GM20431 (cell line): ENCODE data around the gene TREX2.

Experiments
- in situ Hi-C: fragments of 300-500 bp; cut with MseI, MboI; formaldehyde crosslinking; loops from one replicate; pipeline ENCODE4 v1.15.0; 2020; ENCODE audit warnings: low sequenced_read_pairs; ENCODE audit not compliant: unreplicated experiment

The TREX2 gene

DNA sequence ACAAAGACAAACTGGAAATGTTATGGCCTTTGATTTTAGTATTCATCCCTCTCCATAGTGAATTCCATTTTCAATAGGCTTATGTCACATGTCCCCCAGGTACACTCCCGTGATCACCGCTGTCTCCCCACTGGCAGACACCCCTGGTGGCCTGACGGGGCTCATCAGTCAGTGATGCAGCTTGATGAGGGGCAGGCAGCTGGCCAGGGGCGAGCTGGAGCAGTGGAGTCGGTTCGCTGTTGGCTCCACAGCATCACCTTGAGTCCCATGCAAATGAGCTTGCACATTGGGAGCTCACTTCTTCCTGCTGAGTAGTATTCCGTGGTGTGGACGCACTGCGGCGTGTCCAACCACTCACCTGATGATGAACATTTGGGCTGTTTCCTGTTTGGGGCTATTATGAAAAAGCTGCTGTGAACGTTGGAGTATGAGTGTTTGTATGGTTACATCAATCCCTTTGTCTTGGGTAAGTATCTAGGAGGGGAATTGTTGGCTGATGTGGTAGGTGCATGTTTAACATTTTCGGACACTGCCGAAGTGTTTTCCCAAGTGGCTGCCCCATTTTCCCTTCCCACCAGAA, 5.2 kb downstream of the TREX2 start:
- in situ Hi-C loops = no loop called here

DNA sequence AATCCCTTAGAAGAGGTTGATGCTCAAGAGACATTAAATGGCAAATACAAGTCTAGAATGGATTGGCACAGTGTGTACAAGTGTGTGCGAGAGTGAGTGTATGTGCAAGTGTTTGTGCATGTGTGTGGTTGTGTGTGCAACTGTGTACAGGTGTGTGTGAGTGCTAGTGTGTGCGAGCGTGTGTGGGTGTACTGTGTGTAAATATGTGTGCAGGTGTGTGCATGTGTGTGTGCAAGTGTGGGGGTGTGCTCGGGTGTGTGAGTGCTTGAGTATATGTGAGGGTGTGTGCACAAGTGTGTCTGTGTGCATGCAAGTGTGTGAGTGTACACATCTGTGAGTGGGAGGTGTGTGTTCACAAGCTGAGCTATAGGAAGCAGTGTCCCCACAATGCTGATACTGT, 5.9 kb downstream of the TREX2 start:
- in situ Hi-C loops = no loop called here

DNA sequence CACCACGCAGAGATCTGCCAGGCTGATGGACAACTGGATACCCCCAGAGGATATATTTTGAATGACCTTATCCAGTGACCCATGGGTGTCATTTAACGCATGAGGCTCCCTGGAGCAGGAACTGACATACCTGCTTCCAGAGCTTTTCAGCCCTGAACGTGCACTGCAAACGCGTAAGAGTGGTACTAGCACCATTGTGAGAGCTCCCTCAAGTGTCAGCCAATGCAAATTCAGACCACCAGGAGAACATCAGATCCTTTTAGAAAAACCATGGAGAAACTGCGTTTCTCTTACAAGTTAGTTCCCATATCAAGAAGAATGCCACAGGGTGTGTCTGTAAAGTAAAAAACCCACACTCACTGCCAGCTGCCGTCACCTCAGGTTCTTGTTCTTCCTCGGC, 7.3 kb downstream of the TREX2 start:
- in situ Hi-C loops = no loop called here

DNA sequence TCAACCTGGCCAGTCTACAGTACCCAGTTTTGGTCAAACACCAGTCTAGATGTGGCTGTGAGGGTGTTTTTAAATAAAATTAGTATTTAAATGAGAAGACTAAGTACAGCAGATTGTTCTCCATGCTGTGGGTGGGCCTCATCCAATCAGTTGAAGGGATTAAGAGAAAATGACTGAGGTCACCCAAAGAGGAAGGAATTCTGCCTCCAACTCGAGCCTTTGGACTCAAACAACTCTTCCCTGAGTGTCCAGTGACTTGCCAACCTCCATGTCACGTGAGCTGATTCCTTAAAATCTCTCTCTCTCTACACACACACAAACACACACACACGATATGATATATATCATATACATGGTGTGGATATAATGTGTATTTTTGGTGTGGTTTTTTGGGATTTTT, 10.0 kb downstream of the TREX2 start:
- in situ Hi-C loops = no loop called here

DNA sequence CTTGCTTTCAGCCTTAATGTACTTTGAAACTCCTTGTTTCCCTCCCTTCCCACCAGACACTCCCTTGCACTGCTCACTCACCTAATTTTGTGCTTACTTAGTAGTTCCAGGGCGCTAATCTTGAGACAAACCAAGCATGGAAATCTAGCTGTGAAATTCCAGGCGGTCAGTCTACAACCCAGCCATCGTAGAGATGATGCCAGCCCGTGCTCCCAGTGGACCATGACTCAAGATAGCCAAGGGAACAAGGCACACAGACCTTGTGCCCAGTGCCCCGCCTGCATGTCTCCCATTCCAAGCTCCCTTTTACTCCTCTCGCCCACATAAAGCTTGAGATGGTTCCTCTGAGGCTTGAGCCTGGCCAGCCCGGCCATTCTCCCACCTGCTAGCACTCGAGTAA, 11.1 kb downstream of the TREX2 start:
- in situ Hi-C loops = no loop called here

DNA sequence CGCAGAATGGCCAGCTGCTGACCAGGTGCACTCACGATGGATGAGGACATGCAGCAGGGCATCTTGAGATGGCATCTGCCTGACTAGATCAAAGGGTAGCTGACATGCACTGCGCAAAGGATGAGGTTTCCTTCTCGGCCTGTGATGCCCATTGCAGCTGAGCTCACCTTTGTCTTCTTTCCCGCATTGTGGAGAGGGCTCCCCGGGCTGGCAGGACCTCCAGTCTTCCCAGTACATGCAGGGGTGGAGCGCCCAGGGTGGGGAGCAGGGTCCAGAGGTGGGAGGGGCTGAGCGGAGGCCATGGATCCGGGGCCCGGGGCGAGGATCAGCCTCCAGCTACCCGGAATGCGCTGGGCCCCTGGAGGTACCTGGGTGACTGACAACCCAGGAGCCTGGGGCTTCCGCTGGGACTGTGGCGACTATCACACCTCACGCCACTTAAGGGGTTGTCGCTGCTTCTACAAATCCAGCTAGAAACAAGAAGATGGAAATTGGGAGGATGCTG, 12.0 kb downstream of the TREX2 start:
- in situ Hi-C loops = no loop called here

DNA sequence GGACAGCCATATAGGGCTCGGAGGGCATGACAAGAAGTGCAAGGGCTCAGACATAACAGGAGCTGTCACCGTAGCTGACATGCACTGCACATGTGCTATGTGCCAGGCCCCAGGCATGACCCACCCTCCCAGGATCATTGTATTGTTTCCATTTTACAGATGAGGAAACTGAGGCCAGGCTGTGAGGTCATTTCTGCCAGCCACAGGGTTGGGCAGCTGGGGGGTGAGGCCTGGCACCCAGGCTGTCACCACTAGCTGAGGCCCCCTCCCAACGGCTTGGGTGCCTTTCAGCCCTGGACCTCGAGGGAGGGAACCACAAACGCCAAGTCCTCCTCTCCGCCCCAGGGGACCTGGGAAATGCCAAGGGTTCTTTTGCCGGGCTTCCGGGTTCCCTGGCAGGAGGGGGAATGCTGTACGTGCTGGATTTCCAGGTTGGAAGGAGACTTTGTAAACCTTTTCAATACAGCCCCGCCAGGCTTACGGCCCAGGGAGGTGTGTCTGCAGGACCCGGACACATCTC, 12.6 kb downstream of the TREX2 start:
- in situ Hi-C loops = no loop called here

DNA sequence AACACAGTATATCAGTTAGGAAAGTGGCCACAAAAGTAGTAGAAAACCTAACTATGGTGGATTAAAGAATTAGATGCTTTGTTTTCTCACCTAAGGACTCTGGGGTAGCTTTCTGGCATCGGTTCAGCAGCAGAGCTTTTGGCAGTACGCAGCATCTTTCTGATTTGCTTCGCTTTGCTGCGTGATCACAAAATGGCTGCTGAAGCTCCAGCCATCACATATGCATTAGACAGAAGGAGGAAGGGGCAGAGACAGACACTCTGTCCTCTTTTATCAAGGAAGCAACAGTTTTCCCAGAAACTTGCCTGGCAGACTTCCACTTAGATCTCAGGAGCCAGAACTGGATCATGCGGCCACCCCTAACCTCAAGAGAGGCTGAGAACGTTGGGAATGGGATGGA, 15.1 kb downstream of the TREX2 start:
- in situ Hi-C loops = no loop called here

DNA sequence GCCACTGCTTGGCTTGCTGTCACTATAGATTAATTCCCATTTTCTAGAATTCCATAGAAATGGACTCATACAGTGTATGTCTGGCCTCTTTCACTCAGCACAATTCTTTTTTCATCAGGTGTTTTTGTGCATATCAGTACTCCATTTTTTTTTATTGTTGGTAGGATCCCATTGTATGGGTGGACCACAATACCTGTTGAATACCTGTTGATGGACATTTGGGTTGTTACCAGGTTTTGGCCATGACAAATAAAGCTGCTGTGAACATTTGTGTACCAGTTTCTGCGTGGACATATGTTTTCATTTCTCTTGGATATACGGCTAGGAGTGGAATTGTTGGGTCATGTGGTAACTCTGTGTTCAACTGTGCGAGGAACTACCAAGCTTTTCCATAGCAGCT, 19.7 kb downstream of the TREX2 start:
- in situ Hi-C loops = no loop called here

DNA sequence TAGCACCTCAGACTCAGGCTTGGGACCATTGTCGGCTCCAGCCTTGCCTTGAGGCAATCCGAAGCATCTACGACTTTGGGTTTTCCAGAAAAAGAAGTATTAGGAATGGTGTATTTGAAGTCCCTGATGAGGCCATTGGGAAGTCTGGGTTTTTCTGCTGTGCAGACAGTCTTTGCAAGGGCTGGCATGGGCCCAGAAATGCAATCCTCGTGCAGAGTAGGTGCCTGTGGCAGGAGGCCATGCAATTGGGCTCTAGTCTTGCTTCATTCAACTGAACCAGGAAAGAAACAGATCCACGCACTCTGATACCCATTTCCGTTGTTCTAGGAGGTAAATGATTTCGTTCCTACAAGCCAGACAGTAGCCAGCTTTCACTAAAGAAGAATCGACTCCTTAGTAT, 22.2 kb downstream of the TREX2 start:
- in situ Hi-C loops = no loop called here

DNA sequence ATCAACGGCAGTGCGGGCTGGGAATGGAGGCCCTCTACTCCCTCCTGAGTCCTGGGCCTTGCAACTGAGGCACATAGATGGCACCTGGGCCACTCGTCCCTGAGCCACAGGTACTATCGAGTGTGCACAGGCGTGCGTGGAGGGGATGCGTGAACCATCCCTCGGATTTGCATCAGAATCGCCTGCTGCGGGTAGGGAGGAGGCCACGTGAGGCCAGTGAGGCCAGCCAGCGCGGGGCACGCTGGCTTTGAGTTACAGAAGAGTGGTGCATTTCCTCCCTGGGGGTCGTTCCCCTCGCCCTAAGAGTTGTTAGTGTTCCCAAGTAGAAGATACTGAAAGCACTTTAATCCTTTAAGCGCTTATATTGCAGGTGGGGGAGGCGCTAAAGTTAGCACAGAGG, 24.0 kb downstream of the TREX2 start:
- in situ Hi-C loops = no loop called here

DNA sequence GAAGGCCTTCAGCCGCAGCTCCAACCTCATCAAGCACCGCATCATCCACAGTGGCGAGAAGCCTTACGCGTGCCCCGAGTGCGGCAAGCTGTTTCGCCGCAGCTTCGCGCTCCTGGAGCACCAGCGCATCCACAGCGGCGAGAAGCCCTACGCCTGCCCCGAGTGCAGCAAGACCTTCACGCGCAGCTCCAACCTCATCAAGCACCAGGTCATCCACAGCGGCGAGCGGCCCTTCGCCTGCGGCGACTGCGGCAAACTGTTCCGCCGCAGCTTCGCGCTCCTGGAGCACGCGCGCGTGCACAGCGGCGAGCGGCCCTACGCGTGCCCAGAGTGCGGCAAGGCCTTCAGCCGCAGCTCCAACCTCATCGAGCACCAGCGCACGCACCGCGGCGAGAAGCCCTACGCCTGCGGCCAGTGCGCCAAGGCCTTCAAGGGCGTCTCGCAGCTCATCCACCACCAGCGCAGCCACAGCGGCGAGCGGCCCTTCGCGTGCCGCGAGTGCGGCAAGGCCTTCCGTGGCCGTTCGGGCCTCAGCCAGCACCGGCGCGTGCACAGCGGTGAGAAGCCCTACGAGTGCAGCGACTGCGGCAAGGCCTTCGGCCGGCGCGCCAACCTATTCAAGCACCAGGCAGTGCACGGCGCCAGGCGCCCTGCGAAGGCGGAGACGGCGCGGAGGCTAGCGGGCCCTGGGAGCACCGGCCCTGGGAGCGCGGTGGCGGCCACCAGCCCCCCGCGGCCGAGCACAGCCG, 24.8 kb downstream of the TREX2 start:
- in situ Hi-C loops = no loop called here

DNA sequence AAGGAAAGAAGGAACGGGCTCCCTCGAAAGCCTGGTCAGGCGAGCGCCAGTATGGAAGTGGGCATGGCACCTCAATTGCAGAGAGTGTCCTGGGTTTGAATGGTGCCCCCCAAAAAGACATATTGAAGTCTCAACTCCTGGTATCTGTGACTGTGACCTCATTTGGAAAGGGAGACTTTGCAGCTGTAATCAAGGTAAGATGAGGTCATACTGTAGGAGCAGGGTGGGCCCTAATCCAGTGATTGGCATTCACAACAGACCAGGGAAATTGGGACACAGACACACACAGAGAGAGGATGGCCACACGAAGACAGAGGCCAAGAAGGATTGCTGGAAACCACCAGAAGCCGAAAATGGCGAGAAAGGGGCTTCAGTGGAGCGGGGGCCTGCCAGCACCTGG, 28.2 kb downstream of the TREX2 start:
- in situ Hi-C loops = no loop called here

DNA sequence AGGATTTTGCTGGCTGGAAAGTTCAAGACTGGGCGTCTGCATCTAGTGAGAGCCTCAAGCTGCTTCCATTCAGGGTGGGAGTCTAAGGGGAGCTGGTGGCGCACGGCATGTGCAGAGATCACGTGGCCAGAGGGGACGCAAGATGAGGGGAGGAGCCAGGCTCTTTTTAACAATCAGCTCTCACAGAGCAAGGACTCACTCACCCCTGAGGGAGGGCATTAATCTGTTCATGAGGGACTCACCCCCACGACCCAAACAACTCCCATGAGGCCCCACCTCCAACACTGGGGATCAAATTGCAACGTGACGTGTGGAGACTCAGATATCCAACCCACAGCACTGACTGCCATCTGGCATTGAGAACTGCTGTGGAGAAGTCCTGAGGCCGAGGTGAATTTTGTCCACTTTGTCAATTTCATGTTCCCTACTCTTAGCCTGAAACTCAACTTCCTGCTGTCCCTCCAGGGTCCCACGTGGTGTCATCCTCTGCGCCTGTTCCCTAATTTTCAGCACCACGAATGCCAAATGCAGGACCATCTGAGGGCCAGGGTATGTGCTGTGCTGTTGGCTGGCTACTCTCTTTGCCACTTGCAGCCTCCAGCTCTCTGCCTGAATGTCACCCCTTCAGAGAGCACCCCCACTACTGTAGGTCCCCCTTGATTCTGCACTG, 28.9 kb downstream of the TREX2 start:
- in situ Hi-C loops = no loop called here

DNA sequence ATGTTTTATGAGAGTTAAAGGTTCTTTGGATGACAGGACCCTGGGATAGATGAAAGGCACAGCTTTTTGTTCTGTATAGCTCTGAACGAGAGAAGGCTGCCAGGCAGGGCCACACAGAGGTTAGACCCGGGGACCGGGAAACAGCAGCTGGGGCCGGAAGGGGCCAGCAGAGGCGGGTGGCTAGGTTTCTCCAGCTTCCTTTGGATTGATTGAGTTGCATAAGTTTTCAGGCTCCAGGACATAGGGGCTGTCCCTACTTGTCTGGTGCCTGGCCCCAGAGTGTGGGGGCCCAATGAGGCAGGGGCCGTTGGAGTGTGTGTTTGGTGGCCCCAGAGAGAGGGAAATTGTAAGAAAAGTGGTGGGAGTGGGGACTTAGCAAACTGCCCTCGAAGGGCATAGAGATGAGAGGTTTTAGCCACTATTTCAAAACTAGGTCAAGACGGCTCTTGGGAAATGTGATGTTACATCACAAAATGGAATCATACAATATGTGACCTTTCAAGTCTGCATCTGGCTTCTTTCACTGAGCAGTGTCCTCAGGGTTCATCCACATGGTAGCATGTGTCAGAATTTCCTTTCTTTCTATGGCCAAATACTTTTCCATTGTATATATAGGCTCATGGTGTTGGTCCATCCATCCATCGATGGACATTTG, 30.9 kb downstream of the TREX2 start:
- in situ Hi-C loops = no loop called here

DNA sequence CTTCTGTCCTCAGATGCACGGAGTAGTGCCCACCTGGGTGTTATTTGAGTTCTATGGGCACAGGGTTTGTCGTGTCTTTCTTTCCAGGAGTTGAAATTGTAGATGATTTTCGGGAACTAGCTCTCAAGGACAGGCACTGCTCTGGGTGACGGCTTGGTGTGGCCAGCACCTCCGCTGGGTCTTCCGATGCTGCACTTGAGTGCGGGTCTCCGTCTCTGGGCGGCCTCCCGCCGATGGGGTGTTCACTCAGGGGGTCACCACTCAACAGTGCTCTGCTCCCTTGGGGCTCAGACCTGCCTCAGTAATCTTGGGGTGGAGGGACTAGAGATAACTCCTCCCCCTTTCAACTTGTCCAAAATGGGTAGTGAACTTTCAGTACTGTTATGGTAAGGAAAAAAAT, 32.1 kb downstream of the TREX2 start:
- in situ Hi-C loops = no loop called here

DNA sequence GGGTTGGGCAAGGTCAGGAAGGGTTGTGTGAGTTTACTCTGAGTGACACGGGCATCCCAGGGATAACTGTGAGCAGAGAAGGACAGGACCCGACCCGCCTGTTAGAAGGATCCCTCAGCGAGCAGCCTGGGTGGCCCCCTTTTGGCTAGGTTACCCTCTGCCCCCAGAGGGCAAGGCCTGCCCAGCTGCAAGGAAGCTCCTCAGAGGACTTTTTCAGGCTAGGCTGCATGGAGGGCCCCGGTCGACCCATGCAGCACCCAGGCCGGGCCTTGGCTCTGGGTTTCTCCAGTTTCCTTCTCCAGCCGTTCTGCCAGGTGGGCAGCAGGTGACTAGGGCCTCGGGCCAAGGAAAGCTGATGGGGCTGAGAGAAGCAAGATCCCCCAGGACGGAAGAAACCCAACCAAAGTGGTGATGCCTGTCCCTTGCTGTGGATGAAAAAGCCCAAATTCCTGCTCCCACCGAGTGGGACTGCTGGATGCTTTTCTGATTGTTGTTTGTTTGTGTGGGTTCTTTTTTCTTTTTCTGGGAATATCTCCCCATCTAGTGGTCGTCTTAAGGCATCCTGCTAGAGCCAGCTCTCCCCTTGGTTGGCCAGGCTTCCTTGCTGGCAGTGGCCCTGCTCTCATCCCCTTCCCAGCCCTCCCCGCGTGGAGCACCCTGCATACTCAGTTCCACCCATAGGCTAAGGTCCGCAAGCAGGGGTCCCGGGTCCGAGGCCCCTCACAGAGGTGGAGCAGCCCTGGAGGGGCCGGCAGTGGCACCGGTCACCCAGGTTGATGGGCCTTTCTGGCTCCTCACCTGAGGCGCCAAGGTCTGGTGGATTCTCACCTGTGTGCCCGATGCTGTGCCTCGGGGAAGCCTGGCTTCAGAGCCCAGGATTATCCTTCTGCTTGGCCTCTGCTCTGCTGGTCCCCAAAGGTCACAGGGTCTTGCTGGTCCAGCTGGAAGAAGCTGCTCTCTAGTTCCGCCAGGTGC, 32.8 kb downstream of the TREX2 start:
- in situ Hi-C loops = no loop called here

DNA sequence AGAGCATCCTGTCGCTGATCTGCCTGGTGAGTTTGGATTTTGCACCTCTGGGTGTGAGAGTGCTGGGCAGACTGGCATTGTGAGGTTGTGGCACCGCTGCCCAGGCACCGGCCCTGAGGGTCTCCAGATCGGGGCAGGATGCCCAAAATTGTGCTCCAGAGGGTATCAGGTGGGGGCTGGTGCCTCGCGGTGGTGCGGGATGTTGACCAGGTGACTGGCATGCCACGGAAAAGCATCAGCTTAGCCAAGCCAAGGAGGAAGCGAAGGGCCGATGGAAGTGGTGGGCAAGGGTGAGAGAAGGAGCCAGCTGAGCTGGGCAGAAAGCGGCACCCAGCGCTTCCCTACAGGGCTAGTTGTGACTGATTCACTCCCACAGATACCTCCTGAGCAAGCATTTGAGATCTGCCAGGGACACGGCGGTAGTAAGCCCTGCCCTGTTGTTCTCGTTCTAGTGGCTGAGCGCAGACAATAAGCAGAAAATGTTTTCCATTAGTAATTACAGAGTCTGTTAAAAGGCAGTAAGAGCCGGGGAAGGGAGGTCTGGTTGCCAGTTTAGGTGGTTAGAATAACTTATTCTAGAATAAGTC, 33.8 kb downstream of the TREX2 start:
- in situ Hi-C loops = no loop called here

DNA sequence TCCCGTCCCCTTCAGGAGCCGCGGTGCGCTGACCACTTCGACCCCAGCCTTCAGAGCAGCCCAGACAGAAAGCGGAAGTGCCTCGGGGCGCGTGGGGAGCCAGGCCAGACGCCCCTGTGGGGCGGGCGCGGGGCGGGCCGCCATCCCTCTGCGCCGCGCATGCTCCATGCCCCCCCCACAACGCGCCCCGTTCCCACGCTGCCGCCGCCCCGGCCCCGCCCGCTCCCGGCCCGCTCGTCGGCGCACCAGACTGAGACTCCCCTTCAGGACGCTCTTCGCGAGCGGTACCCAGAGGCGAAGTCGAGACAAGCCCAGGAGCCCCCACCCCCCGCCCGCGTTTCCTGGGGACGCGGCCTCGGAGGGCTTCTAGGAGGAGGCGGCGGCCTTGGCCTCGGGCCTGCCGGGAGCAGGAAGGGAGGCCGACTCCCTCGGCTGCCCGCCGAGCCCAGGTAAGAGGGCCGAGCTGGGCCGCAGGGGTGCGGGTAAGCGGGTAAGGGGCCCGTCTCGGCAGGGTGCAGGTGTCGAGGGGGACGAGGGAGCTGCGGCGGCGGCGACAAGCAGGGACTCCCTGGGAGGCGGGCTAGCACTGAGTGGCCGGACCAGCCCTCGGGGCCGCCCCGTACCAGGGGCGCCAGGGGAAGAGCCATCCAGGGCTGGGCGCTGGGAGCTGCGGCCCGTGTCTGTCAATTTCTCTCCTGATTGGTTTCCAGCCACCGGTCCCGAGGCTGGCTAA, 34.4 kb downstream of the TREX2 start, which contains the start of gene ZFP92:
ZFP92 (plus strand) TSS at position 218 of the 733 bp plus-strand sequence. CDS start 6,851 bp downstream, outside the sequence.
- in situ Hi-C loops = no loop called here
